ENCODE measurements around the gene SEC14L5.
"Not testable (repeated sequence)": the region's sequence is repeated elsewhere in the genome, so short reads cannot be mapped to it uniquely, and the experiment has no call there.

The SEC14L5 gene

GRCh38 chr16:4957420-4957719 is 760 bp upstream of the SEC14L5 start:
- DNase-seq: no peak

- no peak for DNase-seq
These were observed 644 bp downstream of the SEC14L5 start for GRCh38 chr16:4958510-4959438.

GRCh38 chr16:4960579-4960978 is 2.4 kb downstream of the SEC14L5 start:
- no peak for DNase-seq

- DNase-seq: no peak
These were observed 4.6 kb downstream of the SEC14L5 start for GRCh38 chr16:4962716-4963115.

- DNase-seq: not testable (repeated sequence)
These were observed 5.4 kb downstream of the SEC14L5 start for GRCh38 chr16:4963527-4963926.

GRCh38 chr16:4966736-4967453 is 8.8 kb downstream of the SEC14L5 start:
- no peak for DNase-seq

GRCh38 chr16:4968278-4968677 is 10.1 kb downstream of the SEC14L5 start:
- not testable (repeated sequence) for DNase-seq

- no peak for DNase-seq
These were observed 10.9 kb downstream of the SEC14L5 start for GRCh38 chr16:4968879-4969483.

- no peak for DNase-seq
These were observed 11.9 kb downstream of the SEC14L5 start for GRCh38 chr16:4970010-4970409.

- DNase-seq: peak; percentile 80
These were observed 14.9 kb downstream of the SEC14L5 start for GRCh38 chr16:4972938-4973587.

- DNase-seq: no peak
These were observed 17.9 kb downstream of the SEC14L5 start for GRCh38 chr16:4976079-4976478.

GRCh38 chr16:4976611-4977145 is 18.5 kb downstream of the SEC14L5 start:
- DNase-seq: no peak

GRCh38 chr16:4979164-4979563 is 21.0 kb downstream of the SEC14L5 start:
- no peak for DNase-seq

GRCh38 chr16:4979736-4980660 is 21.9 kb downstream of the SEC14L5 start:
- DNase-seq: no peak

- no peak for DNase-seq
These were observed 22.6 kb downstream of the SEC14L5 start for GRCh38 chr16:4980691-4981090.

- no peak for DNase-seq
These were observed 23.3 kb downstream of the SEC14L5 start for GRCh38 chr16:4981473-4981872.

GRCh38 chr16:4982056-4982867 is 24.1 kb downstream of the SEC14L5 start:
- DNase-seq: no peak

GRCh38 chr16:4984174-4984990 is 26.3 kb downstream of the SEC14L5 start:
- no peak for DNase-seq

GRCh38 chr16:4987250-4987579 is 29.1 kb downstream of the SEC14L5 start:
- no peak for DNase-seq

Measured in activated CD4-positive, alpha-beta T cell treated with anti-CD3 and anti-CD28 coated beads, Interleukin-10, Interleukin-2, amounts not matched to agents 100 ng/mL and 50 ng/mL, durations not matched to agents 16 hours and 8 hours (primary cell).